Astrocyte (in vitro differentiated cells and primary cell): ENCODE measurements around the gene RAD21L1.

Source experiments
- CTCF ChIP-seq: IDR thresholded peaks from 2 replicates; pipeline ENCODE4 v1.5.1; 2011; ENCODE audit warnings: low read depth, mild to moderate bottlenecking, inconsistent platforms, low read length, moderate library complexity; ENCODE audit not compliant: insufficient read depth
- EZH2 ChIP-seq: IDR thresholded peaks from 2 replicates; pipeline ENCODE4 v1.6.1; 2012; ENCODE audit warnings: mild to moderate bottlenecking, low read length, inconsistent platforms; ENCODE audit not compliant: insufficient read depth

- TF ChIP-seq CTCF (no peak), EZH2 (no peak)
Measured at GRCh38 chr20:1205802-1206201, 20.0 kb upstream of the RAD21L1 start.
